ENCODE results near the gene PLEKHG2. TPM values are rescaled to one million over a fixed set of nuclear protein-coding genes. Genes with fewer than 3 reads are reported as not detected.

Gene PLEKHG2
- total and polyA plus RNA-seq, 9 of the 15 experiments (the other 6 are each of a cell fraction or from before 2014, with no cell fraction given) = 0.98 to 45.7 (median 9.8) TPM

- no peak for TF ChIP-seq CEBPZ (IDR thresholded peaks at IDR 0.05; ENCODE audit: borderline replicate concordance, low read depth, low read length)
- TF ChIP-seq ZBTB1 (CRISPR knock-in tag; IDR thresholded peaks at IDR 0.05; ENCODE audit: borderline replicate concordance, low read depth) = no peak
- no peak for TF ChIP-seq HDAC6 (IDR thresholded peaks at IDR 0.05; ENCODE audit: low read depth, low read length)
- TF ChIP-seq CTCF (IDR thresholded peaks at IDR 0.05 in 2 of 3, conservative IDR thresholded peaks at IDR 0.05 in 1 of 3; ENCODE audit: insufficient read depth in 2 of 3, low read depth in 1 of 3, low read length in 3 of 3) = peak in 2 of 3 experiments; percentile 77 to 87; a peak in 5 of 6 replicates
- TF ChIP-seq TFAP4 (CRISPR knock-in tag; IDR thresholded peaks at IDR 0.05; ENCODE audit: borderline replicate concordance) = peak; percentile 98
- no peak for TF ChIP-seq ZNF165 (CRISPR knock-in tag; IDR thresholded peaks at IDR 0.05; ENCODE audit: borderline replicate concordance)
- no peak for TF ChIP-seq HLTF (IDR thresholded peaks at IDR 0.05)
- peak; percentile 40; the same call in 1 of the 2 replicates for TF ChIP-seq ELF2 (CRISPR knock-in tag; IDR thresholded peaks at IDR 0.05)
- peak; percentile 38; the same call in 1 of the 2 replicates for TF ChIP-seq DDX20 (tag; IDR thresholded peaks at IDR 0.05; ENCODE audit: low read depth)
- TF ChIP-seq ZNF212 (CRISPR knock-in tag; IDR thresholded peaks at IDR 0.05) = 0 out of 2 replicates have a peak, but pooled peaks have one; percentile 38
- TF ChIP-seq THAP7 (CRISPR knock-in tag; IDR thresholded peaks at IDR 0.05) = no peak
- TF ChIP-seq HOMEZ (CRISPR knock-in tag; IDR thresholded peaks at IDR 0.05) = no peak
- no peak; a peak in 1 of 4 replicates for TF ChIP-seq ETV6 (IDR thresholded peaks at IDR 0.05; ENCODE audit: borderline replicate concordance in 1 of 2, low read depth in 2 of 2, low read length in 1 of 2)
- no peak for TF ChIP-seq ETV6 (CRISPR knock-in tag; IDR thresholded peaks at IDR 0.05; ENCODE audit: borderline replicate concordance)
- TF ChIP-seq FOXA1 (IDR thresholded peaks at IDR 0.05; ENCODE audit: borderline replicate concordance) = no peak
- peak; percentile 87; the same call in 1 of the 2 replicates for TF ChIP-seq ZNF644 (tag; IDR thresholded peaks at IDR 0.05; ENCODE audit: low read depth)
- no peak for TF ChIP-seq TFAM (CRISPR knock-in tag; conservative IDR thresholded peaks at IDR 0.05)
- TF ChIP-seq BRD9 (IDR thresholded peaks at IDR 0.05; ENCODE audit: low read depth, partially characterized antibody) = peak; percentile 71
These were observed at the start of gene PLEKHG2 (continued) for GRCh38 chr19:39412100-39412866.
